A549 (cell line): ENCODE results near the gene CENPU. TPM values are rescaled to one million over a fixed set of nuclear protein-coding genes. Genes with fewer than 3 reads are reported as not detected.
"Not testable (repeated sequence)": the region's sequence is repeated elsewhere in the genome, so short reads cannot be mapped to it uniquely, and the experiment has no call there.

Experiments
- ATAC-seq, 2 experiments: fragments of 200-7000 bp in 1 of 2; fragments of >200 bp in 1 of 2; cut with Nextera tagmentation in 1 of 2; cut with Tn5 transposase in 1 of 2; 3 replicates each; pipeline versions ENCODE4 v1.8.0 to v1.9.1; 2018 to 2020; ENCODE audit warnings: mild to moderate bottlenecking in 1 of 2, moderate library complexity in 1 of 2
- CTCF ChIA-PET: fragments of 300-600 bp; sonication (Branson Sonifier 250); formaldehyde crosslinking; extraction: SDS; loops from one replicate; lab custom pipeline; 2021; ENCODE audit warnings: antibody characterized with exemption, inconsistent platforms; lab: Yijun Ruan, JAX
- POLR2A ChIA-PET: fragments of 350-600 bp; formaldehyde crosslinking; extraction: SDS; loops from one replicate; lab custom pipeline; 2021; ENCODE audit warnings: antibody characterized with exemption, inconsistent platforms; lab: Yijun Ruan, JAX
- DNase-seq, 2 experiments: peaks; one replicate each; pipeline versions ENCODE4 v3.0.0 to v3.0.0-alpha.2; 2011 to 2016; ENCODE audit warnings: low read depth in 1 of 2, low spot score in 1 of 2
- FAIRE-seq: peaks from 2 replicates; lab custom pipeline; 2011; peaks lifted over from hg19 to GRCh38; lab: Jason Lieb, UNC
- H3K27ac ChIP-seq, 2 experiments: fragments of >200 bp; sonication (Bioruptor Twin); formaldehyde crosslinking; 3 replicates each; pipeline ENCODE4 v1.5.1; 2016 to 2017
- H3K4me1 ChIP-seq: fragments of >200 bp; sonication (Bioruptor Twin); formaldehyde crosslinking; 3 replicates; pipeline ENCODE4 v1.6.1; 2016
- H3K4me2 ChIP-seq: fragments of >200 bp; sonication (Bioruptor Twin); formaldehyde crosslinking; 3 replicates; pipeline ENCODE4 v1.6.1; 2016
- H3K4me3 ChIP-seq: fragments of >200 bp; sonication (Bioruptor Twin); formaldehyde crosslinking; 3 replicates; pipeline ENCODE4 v1.5.1; 2016
- H3K9me3 ChIP-seq: fragments of >200 bp; sonication (Bioruptor Twin); formaldehyde crosslinking; 3 replicates; pipeline ENCODE4 v1.6.1; 2016
- ATOH8 ChIP-seq: fragments of 250-450 bp; sonication (Bioruptor Pico); IDR thresholded peaks from 2 replicates; pipeline ENCODE4 v1.5.0; 2020; ENCODE audit warnings: low read depth, mild to moderate bottlenecking, moderate library complexity
- BCL3 ChIP-seq: fragments of >200 bp; sonication (Bioruptor Twin); formaldehyde crosslinking; IDR thresholded peaks from 3 replicates; pipeline ENCODE4 v1.6.1; 2016
- CEBPB ChIP-seq, 2 experiments: fragments of >200 bp in 1 of 2; sonication (Bioruptor Twin) in 1 of 2; formaldehyde crosslinking in 1 of 2; IDR thresholded peaks; 2 replicates each; pipeline ENCODE4 v1.6.1; 2012 to 2016
- CTCF ChIP-seq: fragments of >200 bp; sonication (Bioruptor Twin); formaldehyde crosslinking; IDR thresholded peaks from 3 replicates; pipeline ENCODE4 v1.5.1; 2016
- EHF ChIP-seq: fragments of 250-450 bp; sonication (Bioruptor Pico); IDR thresholded peaks from 2 replicates; pipeline ENCODE4 v1.5.0; 2020; ENCODE audit warnings: mild to moderate bottlenecking
- ELK1 ChIP-seq: fragments of 150-350 bp; IDR thresholded peaks from 2 replicates; pipeline ENCODE4 v1.6.1; 2014; ENCODE audit warnings: low read depth, mild to moderate bottlenecking, low read length
- EP300 ChIP-seq, 2 experiments: fragments of >200 bp; sonication (Bioruptor Twin); formaldehyde crosslinking; IDR thresholded peaks; 2 replicates in 1 of 2; 3 replicates in 1 of 2; pipeline ENCODE4 v1.6.1; 2016 to 2017
- ESRRA ChIP-seq: fragments of 150-350 bp; IDR thresholded peaks from 2 replicates; pipeline ENCODE4 v1.6.1; 2014; ENCODE audit warnings: mild to moderate bottlenecking, low read length, borderline replicate concordance
- FOSB ChIP-seq: fragments of 250-450 bp; sonication (Bioruptor Pico); IDR thresholded peaks from 2 replicates; pipeline ENCODE4 v1.5.0; 2020; ENCODE audit warnings: mild to moderate bottlenecking, moderate library complexity
- GATA3 ChIP-seq: IDR thresholded peaks from 2 replicates; pipeline ENCODE4 v1.6.1; 2012; ENCODE audit warnings: borderline replicate concordance
- HDAC2 ChIP-seq: fragments of 200-600 bp; sonication (generic); IDR thresholded peaks from 2 replicates; pipeline ENCODE4 v1.6.1; 2016
- KDM1A ChIP-seq: fragments of 200-600 bp; sonication (generic); IDR thresholded peaks from 2 replicates; pipeline ENCODE4 v1.6.1; 2016; ENCODE audit warnings: low read depth, mild to moderate bottlenecking
- MAX ChIP-seq: IDR thresholded peaks from 2 replicates; pipeline ENCODE4 v1.6.1; 2012
- PHF8 ChIP-seq: fragments of 200-600 bp; sonication (generic); IDR thresholded peaks from 2 replicates; pipeline ENCODE4 v1.6.1; 2016; ENCODE audit warnings: low read depth, mild to moderate bottlenecking, antibody characterized with exemption, moderate library complexity, borderline replicate concordance
- POLR2AphosphoS2 ChIP-seq: conservative IDR thresholded peaks from 2 replicates; pipeline ENCODE4 v1.6.1; 2012; ENCODE audit warnings: low read length, improper control_type of control experiment, inconsistent platforms
- REST ChIP-seq: fragments of 200-600 bp; sonication (generic); IDR thresholded peaks from 2 replicates; pipeline ENCODE4 v1.6.1; 2016; ENCODE audit warnings: antibody characterized with exemption, mild to moderate bottlenecking, moderate library complexity
- SMC3 ChIP-seq: fragments of >200 bp; sonication (Bioruptor Twin); formaldehyde crosslinking; IDR thresholded peaks from 3 replicates; pipeline ENCODE4 v1.6.1; 2018; ENCODE audit warnings: inconsistent platforms
- ZFP36 ChIP-seq: fragments of 450-650 bp; IDR thresholded peaks from 2 replicates; pipeline ENCODE4 v1.6.1; 2014; ENCODE audit warnings: borderline replicate concordance; ENCODE audit not compliant: partially characterized antibody
- WGBS: methylation state at CpG from one replicate; pipeline ENCODE4 v1.1.6; 2017; ENCODE audit errors: missing lambda C conversion rate; 5-methylcytosine and 5-hydroxymethylcytosine counted together
- polyA plus RNA-seq, 4 experiments: library from polyadenylated mRNA; depleted of rRNA in 3 of 4; stranded (reverse); fragments of >200 nt; fragmentation: RNase III in 1 of 4; extraction: RNeasy Plus Mini Kit Qiagen cat#74134 plus additional on column Dnase treatment in 1 of 4; gene quantifications; 2 replicates in 3 of 4; 3 replicates in 1 of 4; pipeline ENCODE4 v1.2.3, GENCODE V29; 2011 to 2017

Gene CENPU
- polyA plus RNA-seq, 2 of the 4 experiments (the other 2 are of a cell fraction), result 22.9 to 28.4 TPM

- CTCF ChIA-PET, result interaction anchor here (0.6 kb wide), 1 partner anchor 153 kb away, joined by 3 read pairs; no protein-coding TSS in a partner anchor
- Histone ChIP-seq H3K4me1 (no peaks in the 10 kb centered on the region), H3K4me3 (no peak overlapping the region), H3K27ac (no peak overlapping the region), H3K4me2 (no peak overlapping the region), H3K9me3 (no peaks in the 10 kb centered on the region)
- no peak for DNase-seq
- POLR2A ChIA-PET, result no interaction called here
- no peak for FAIRE-seq
- 92% methylated on average over 8 of the region's 8 CpGs for WGBS
- no peak for ATAC-seq
- no peak for TF ChIP-seq PHF8
- no peak for TF ChIP-seq HDAC2
- no peak for TF ChIP-seq ATOH8
- no peak for TF ChIP-seq EP300 (IDR thresholded peaks at IDR 0.05)
- TF ChIP-seq ELK1, result no peak
- TF ChIP-seq KDM1A, result no peak
- TF ChIP-seq BCL3, result no peak
- TF ChIP-seq GATA3, result no peak
- TF ChIP-seq FOSB (CRISPR knock-in tag), result no peak
- no peak for TF ChIP-seq ESRRA
- no peak for TF ChIP-seq CTCF
- no peak for TF ChIP-seq REST
These were observed 77.7 kb downstream of the CENPU start for GRCh38 chr4:184655889-184656869.

GRCh38 chr4:184653650-184654049, 80.2 kb downstream of the CENPU start:
- FAIRE-seq (no peak), DNase-seq (no peak), ATAC-seq (no peak)
- ChIA-PET POLR2A (no interaction called here), CTCF (no interaction called here)
- WGBS, result 26% methylated on average over 2 of the region's 2 CpGs
- Histone ChIP-seq H3K27ac (no peak overlapping the region), H3K4me1 (peaks cover 3% of the 10 kb centered on the region; the same call in 2 of the 3 replicates), H3K4me3 (no peak overlapping the region), H3K9me3 (no peaks in the 10 kb centered on the region), H3K4me2 (no peak overlapping the region)
- TF ChIP-seq MAX, result no peak
- no peak for TF ChIP-seq CEBPB (IDR thresholded peaks at IDR 0.05)
- no peak for TF ChIP-seq EHF (CRISPR knock-in tag)
- no peak for TF ChIP-seq ZFP36
- TF ChIP-seq CTCF, result no peak
- TF ChIP-seq SMC3, result no peak
- TF ChIP-seq GATA3, result no peak
- TF ChIP-seq POLR2AphosphoS2, result no peak

- H3K4me1 ChIP-seq, H3K9me3 ChIP-seq, FAIRE-seq, DNase-seq, CTCF ChIA-PET, H3K4me3 ChIP-seq, ATAC-seq, H3K4me2 ChIP-seq, H3K27ac ChIP-seq, POLR2A ChIA-PET: not testable (repeated sequence)
These were observed 81.2 kb downstream of the CENPU start for GRCh38 chr4:184652681-184653080.
